GM21723 (cell line): ENCODE results near the gene PCED1B.
"Not testable (repeated sequence)": the region's sequence is repeated elsewhere in the genome, so short reads cannot be mapped to it uniquely, and the experiment has no call there.

ENCODE experiments used
- ATAC-seq: cut with Tn5 transposase; IDR thresholded peaks from one replicate; pipeline ENCODE4 v1.9.1; 2021; ENCODE audit warnings: mild to moderate bottlenecking, moderate library complexity; ENCODE audit not compliant: unreplicated experiment

PCED1B gene, protein sequence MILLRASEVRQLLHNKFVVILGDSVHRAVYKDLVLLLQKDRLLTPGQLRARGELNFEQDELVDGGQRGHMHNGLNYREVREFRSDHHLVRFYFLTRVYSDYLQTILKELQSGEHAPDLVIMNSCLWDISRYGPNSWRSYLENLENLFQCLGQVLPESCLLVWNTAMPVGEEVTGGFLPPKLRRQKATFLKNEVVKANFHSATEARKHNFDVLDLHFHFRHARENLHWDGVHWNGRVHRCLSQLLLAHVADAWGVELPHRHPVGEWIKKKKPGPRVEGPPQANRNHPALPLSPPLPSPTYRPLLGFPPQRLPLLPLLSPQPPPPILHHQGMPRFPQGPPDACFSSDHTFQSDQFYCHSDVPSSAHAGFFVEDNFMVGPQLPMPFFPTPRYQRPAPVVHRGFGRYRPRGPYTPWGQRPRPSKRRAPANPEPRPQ

DNA sequence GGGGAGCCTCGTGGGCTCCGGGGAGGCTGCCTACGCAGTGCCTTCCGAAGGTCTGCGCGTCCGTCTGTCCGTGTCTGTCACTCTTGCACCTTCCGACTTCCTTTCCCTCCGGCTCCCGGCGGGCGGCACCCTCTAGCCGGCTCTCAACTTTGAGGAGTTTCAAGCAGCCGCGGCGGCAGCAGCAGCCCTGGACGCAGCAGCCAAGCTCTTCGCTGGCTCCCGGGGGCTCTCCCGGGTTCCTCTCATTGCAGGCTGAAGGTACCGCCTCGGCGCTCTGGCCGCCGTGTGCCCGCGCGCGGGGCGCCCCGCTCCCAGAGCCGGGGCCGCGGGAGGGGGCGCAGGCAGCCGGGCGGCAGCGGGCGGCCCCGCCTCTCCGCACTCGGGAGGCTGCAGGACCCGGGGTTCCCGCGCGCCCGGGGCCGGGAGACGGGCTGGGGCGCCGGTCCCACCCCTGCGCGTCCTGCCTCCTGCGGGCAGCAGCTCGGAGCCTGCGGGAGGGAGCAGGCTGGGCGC is at the start of gene PCED1B, which contains the start of gene AMIGO2:
Gene PCED1B, plus strand, starts transcription at position 154 of the 513 bp plus-strand sequence. CDS start 155,443 bp downstream, outside the sequence.
Gene AMIGO2, minus strand, starts transcription at position 492 of the 513 bp plus-strand sequence. CDS start 957 bp downstream, outside the sequence.
- ATAC-seq: peak; percentile 65

GRCh38 chr12:47029903-47030302 is 49.5 kb upstream of the PCED1B start:
- ATAC-seq: no peak

DNA sequence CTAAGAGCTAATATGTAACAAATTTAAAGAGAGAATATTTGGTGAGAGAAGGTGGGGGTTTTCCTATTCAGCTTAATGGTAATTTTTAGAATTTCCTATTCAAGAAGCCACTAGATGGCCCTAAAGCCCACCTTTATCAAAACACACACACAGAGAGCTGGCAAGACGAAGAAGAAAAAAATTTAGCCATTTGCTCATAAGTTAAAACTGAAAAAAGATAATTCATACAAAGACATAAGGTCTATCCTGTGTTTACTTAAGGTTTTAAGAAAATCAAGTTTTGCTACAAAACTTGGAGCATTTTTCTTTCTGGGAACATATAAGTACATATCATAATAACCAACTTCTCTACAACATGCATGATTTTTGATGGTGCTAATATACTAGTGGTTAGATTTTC is 46.8 kb upstream of the PCED1B start:
- ATAC-seq: peak; percentile 48

- no peak for ATAC-seq
Observed at GRCh38 chr12:47033081-47033480, 46.3 kb upstream of the PCED1B start.

- ATAC-seq: no peak
Observed at GRCh38 chr12:47033789-47034555, 45.4 kb upstream of the PCED1B start.

- no peak for ATAC-seq
Observed at GRCh38 chr12:47034661-47035060, 44.8 kb upstream of the PCED1B start.

DNA sequence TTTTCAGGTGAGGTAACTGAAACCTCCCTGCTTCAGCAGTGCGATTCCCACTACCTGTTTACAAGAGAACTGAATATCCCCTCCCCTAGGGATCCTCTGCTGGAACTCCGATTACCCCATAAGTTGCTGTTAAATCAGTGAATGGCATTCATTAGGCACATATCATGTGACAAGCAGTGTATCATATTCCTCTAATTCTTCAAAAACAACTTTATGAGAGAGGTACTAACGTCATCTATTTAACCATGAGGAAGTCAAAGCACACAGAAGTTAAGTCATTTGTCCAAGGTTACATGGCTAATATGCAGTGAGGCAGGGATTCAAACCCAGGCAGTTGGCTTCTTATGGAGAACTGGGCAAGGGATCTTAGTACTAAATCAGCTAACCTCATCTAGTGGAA is 43.9 kb upstream of the PCED1B start:
- no peak for ATAC-seq

DNA sequence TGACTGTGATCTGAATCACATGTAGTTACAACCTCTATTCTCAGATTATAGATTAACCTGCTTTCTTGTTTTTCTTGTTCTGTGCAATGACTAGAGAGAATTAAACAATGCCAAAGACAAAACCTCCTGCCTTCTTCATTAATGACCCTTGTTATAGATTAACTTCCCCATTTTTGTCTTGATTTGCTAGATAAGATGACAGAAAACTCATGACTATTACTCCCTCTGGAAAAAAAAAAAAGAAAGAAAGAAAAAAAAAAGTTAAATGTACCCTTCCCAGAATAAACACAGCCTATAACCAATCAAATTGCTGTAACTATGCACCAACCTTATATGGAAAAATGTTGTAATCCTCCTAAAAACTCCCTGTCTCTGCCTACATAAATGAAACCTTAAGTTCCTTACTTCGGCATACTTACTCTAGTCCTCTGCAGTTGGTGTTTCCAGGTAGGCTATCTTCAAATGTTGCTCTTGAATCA is 41.1 kb upstream of the PCED1B start:
- no peak for ATAC-seq

GRCh38 chr12:47039079-47039478 is 40.3 kb upstream of the PCED1B start:
- no peak for ATAC-seq

GRCh38 chr12:47039756-47040155 is 39.7 kb upstream of the PCED1B start:
- ATAC-seq: no peak

DNA sequence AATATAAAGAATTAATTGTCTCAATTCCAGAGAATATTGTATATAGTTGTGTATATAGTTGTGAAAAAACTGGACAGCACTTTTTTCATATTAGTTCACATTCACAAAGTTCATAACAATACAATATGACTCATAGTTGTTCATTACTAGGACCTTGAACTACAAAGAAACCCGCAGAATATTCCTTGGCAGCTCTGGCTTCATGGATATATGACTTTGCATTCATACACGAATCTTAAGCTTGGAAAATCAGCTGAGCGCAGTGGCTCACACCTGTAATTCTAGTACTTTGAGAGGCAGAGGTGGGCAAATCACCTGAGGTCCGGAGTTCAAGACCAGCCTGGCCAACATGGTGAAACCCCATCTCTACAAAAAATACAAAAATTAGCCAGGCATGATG is 38.1 kb upstream of the PCED1B start:
- ATAC-seq: no peak

GRCh38 chr12:47048541-47048940 is 30.9 kb upstream of the PCED1B start:
- ATAC-seq: no peak

DNA sequence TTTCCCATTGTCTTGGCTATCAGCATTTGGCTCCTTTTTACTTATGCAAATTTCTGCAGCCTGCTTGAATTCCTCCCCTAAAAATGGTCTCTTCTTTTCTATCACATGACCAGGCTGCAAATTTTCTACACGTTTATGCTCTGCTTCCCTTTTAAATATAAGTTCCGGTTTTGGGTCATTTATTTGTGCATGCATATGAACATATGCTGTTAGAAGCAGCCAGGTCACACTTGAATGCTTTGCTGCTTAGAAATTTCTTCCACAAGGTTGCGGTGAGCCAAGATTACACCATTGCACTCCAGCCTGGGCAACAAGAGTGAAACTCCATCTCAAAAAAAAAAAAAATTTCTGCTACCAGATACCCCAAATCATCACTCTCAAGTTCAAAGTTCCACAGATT is 28.1 kb upstream of the PCED1B start:
- not testable (repeated sequence) for ATAC-seq

GRCh38 chr12:47052274-47052673 is 27.1 kb upstream of the PCED1B start:
- no peak for ATAC-seq

GRCh38 chr12:47053961-47054360 is 25.5 kb upstream of the PCED1B start:
- no peak for ATAC-seq

DNA sequence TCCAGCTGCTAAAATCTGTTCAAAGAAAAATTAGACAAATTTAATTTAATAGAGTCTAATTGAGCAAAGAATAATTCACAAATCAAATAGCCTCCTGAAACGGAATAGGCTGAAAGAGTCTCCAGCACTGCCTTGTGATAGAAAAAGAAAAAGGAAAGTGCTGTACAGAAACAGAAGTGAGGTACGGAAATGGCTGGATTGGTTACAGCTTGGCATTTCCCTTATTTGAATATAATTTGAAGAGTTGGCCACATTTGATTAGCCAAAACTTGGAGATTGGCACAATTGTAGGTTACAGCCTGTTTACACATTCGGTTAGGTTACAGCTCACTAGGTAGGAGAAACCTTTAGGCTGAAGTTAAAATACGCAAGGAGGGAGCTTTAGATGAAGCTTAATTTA is 24.8 kb upstream of the PCED1B start:
- ATAC-seq: no peak

GRCh38 chr12:47055856-47056255 is 23.6 kb upstream of the PCED1B start:
- ATAC-seq: not testable (repeated sequence)

DNA sequence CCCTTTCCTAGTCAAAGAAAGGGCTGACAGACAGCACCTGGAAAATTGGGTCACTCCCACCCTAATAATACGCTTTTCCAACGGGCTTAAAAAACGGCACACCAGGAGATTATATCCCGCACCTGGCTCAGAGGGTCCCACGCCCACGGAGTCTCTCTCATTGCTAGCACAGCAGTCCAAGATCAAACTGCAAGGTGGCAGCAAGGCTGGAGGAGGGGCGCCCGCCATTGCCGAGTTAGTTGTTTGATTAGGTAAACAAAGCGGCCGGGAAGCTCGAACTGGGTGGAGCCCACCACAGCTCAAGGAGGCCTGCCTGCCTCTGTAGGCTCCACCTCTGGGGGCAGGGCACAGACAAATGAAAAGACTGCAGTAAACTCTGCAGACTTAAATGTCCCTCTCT is 22.5 kb upstream of the PCED1B start:
- ATAC-seq: not testable (repeated sequence)

GRCh38 chr12:47058640-47059039 is 20.8 kb upstream of the PCED1B start:
- ATAC-seq: not testable (repeated sequence)

- ATAC-seq: no peak
Observed at GRCh38 chr12:47065546-47065945, 13.9 kb upstream of the PCED1B start.

DNA sequence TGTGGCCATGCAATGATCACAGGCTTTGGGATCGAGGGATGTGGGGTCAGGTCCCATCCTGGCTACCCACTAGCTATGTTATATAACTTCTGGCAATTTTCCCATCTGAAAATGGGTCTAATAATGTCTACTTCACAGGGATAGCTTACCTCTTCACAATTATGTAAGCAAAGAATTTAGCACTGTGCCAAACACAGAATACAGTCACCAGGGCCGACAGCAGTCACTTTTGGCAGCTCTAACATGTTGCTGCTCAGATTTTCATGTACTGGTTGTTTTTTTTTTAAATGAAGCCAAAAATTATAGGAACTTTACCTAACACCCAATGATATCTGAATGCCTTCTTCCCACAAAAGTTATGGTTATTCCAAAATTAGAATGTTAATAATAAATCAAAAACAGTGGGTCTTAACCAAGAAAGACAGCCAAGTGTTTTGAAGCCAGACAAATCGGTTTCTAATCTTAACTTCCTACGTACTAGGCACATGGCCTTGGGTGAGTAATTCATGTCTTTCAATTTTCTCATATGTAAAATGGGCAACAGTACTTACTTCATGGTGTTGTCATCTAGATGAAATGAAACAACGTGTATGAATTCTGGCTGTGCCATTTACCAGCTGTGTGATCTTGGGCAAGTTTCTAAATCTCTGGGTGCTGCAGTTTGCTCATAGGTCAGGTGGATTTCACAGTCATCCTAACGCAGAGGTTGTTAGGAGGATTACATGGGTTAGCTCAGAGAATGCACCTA is 13.0 kb upstream of the PCED1B start:
- ATAC-seq: peak; percentile 49
